PC-9 (cell line): ENCODE data around the gene PDK2. TPM values are rescaled to one million over a fixed set of nuclear protein-coding genes. Genes with fewer than 3 reads are reported as not detected.

ENCODE experiments used
- BruUV-seq: library from RNA; stranded (reverse); fragments of 400-500 nt; replicated peaks from 2 replicates; lab custom pipeline; 2021; lab: Mats Ljungman, UMichigan
- CTCF ChIA-PET: fragments of 300-600 bp; sonication (Branson Sonifier 250); formaldehyde crosslinking; loops from one replicate; lab custom pipeline; 2022; ENCODE audit warnings: antibody characterized with exemption; lab: Charles Lee
- POLR2A ChIA-PET: fragments of 300-600 bp; sonication (Branson Sonifier 250); formaldehyde crosslinking; loops from one replicate; lab custom pipeline; 2022; ENCODE audit warnings: antibody characterized with exemption; ENCODE audit not compliant: unreplicated experiment; lab: Charles Lee
- DNase-seq, 2 experiments: peaks; one replicate each; pipeline versions ENCODE4 v3.0.0 to v3.0.0-alpha.2; 2015 to 2022; ENCODE audit warnings: mixed read lengths in 1 of 2
- H2AFZ ChIP-seq: fragments of 200-600 bp; sonication (generic); 2 replicates; pipeline ENCODE4 v1.8.1; 2017; ENCODE audit warnings: antibody characterized with exemption
- H3F3A ChIP-seq: fragments of 200-600 bp; sonication (generic); 2 replicates; pipeline ENCODE4 v1.8.1; 2017; ENCODE audit warnings: antibody characterized with exemption, mild to moderate bottlenecking, low read depth; ENCODE audit not compliant: insufficient read depth
- H3K27ac ChIP-seq: fragments of 200-600 bp; sonication (generic); 2 replicates; pipeline ENCODE4 v1.6.1; 2016; ENCODE audit warnings: mixed run types
- H3K27me3 ChIP-seq: fragments of 200-600 bp; sonication (generic); 2 replicates; pipeline ENCODE4 v1.6.1; 2016; ENCODE audit warnings: low read depth, mixed run types; ENCODE audit not compliant: insufficient read depth
- H3K36me3 ChIP-seq: fragments of 200-600 bp; sonication (generic); 2 replicates; pipeline ENCODE4 v1.6.1; 2016; ENCODE audit warnings: low read depth, mixed run types
- H3K4me1 ChIP-seq: fragments of 200-600 bp; sonication (generic); replicated peaks from 2 replicates; pipeline ENCODE4 v1.6.1; 2016; ENCODE audit warnings: mixed run types; ENCODE audit not compliant: insufficient read depth
- H3K4me2 ChIP-seq: fragments of 200-600 bp; sonication (generic); 2 replicates; pipeline ENCODE4 v1.6.1; 2017; ENCODE audit warnings: mixed run types
- H3K4me3 ChIP-seq: fragments of 200-600 bp; sonication (generic); 2 replicates; pipeline ENCODE4 v1.6.1; 2016; ENCODE audit warnings: mixed run types
- H3K79me2 ChIP-seq: fragments of 200-600 bp; sonication (generic); 2 replicates; pipeline ENCODE4 v1.6.1; 2017; ENCODE audit warnings: low read depth, mixed run types
- H3K9me2 ChIP-seq: fragments of 200-600 bp; sonication (generic); 2 replicates; pipeline ENCODE4 v1.8.1; 2017; ENCODE audit warnings: mild to moderate bottlenecking; ENCODE audit not compliant: insufficient read depth
- H3K9me3 ChIP-seq: fragments of 200-600 bp; sonication (generic); 2 replicates; pipeline ENCODE4 v1.8.1; 2016; ENCODE audit warnings: low read depth; ENCODE audit not compliant: insufficient read depth
- H4K20me1 ChIP-seq: fragments of 200-600 bp; sonication (generic); 2 replicates; pipeline ENCODE4 v1.8.1; 2017; ENCODE audit not compliant: insufficient read depth
- CTCF ChIP-seq: fragments of 200-600 bp; sonication (generic); conservative IDR thresholded peaks from 2 replicates; pipeline ENCODE4 v1.6.1; 2017; ENCODE audit warnings: mixed run types, antibody characterized with exemption, mild to moderate bottlenecking, moderate library complexity
- EZH2 ChIP-seq: fragments of 200-600 bp; sonication (generic); IDR thresholded peaks from 2 replicates; pipeline ENCODE4 v1.8.0; 2017; ENCODE audit warnings: antibody characterized with exemption, low read depth
- intact Hi-C: fragments of 100-400 bp; cut with micrococcal nuclease; formaldehyde crosslinking; loops from one replicate; pipeline ENCODE4 v1.10.0; 2022; ENCODE audit not compliant: unreplicated experiment
- total RNA-seq: library from RNA; stranded (reverse); gene quantifications from 2 replicates; pipeline ENCODE4 v1.2.3, GENCODE V29; 2021

PDK2 gene
- total RNA-seq, 1 experiment from 2014 or later, result 58.7 TPM

DNA sequence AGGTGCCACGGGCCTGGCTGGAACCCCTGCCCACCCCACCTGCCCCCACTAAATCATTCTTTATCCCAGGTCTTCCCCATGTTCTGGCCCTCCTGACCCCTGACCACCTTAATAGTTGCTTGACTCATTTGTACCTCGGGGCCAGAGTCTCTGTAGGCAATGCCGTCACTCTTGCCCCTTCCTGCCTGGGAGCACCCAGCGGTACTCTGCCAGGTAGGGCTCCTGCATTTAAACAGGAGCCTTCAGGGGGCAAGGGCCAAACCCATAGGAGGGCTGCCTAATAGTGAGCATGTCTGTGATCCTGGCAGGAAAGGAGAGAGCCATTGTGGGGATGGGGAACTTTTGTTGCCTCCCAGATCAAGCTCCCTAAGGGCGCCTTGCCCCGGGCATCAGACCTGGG, 48.1 kb upstream of the PDK2 start:
- H3K36me3 ChIP-seq, result no peaks in the 10 kb centered on the region
- ChIA-PET CTCF (no interaction called here), POLR2A (no interaction called here)
- DNase-seq, result no peak
- H3F3A ChIP-seq, result peaks cover 36% of the 10 kb centered on the region
- H3K79me2 ChIP-seq, result no peaks in the 10 kb centered on the region
- H3K4me2 ChIP-seq, result peak overlapping the region; percentile 54
- peaks cover 73% of the 10 kb centered on the region for H3K4me1 ChIP-seq
- H3K9me3 ChIP-seq, result no peaks in the 10 kb centered on the region
- no TSS peak for BruUV-seq
- H3K27me3 ChIP-seq, result no peaks in the 10 kb centered on the region
- H3K4me3 ChIP-seq, result no peak overlapping the region
- H3K27ac ChIP-seq, result peak overlapping the region; percentile 73
- intact Hi-C loops, result no loop called here
- H3K9me2 ChIP-seq, result no peaks in the 10 kb centered on the region
- no peaks in the 10 kb centered on the region for H4K20me1 ChIP-seq
- H2AFZ ChIP-seq, result no peak overlapping the region
- no peak for TF ChIP-seq CTCF
- no peak for TF ChIP-seq EZH2

- ChIA-PET CTCF (interaction anchor here (0.7 kb wide), 1 partner anchor 11 kb away, joined by 3 read pairs; no protein-coding TSS in a partner anchor), POLR2A (interaction anchor here (0.6 kb wide), 1 partner anchor 17 kb away, joined by 3 read pairs; no protein-coding TSS in a partner anchor)
- peak in 1 of 2 experiments; percentile 70 for DNase-seq
- TF ChIP-seq CTCF (no peak), EZH2 (no peak)
- BruUV-seq, result no TSS peak
- peaks cover 78% of the 10 kb centered on the region for H3K4me1 ChIP-seq
- peaks cover 40% of the 10 kb centered on the region for H3F3A ChIP-seq
- H3K9me3 ChIP-seq, result no peaks in the 10 kb centered on the region
- intact Hi-C loops, result no loop called here
- H2AFZ ChIP-seq, result no peak overlapping the region
- H3K9me2 ChIP-seq, result no peaks in the 10 kb centered on the region
- no peaks in the 10 kb centered on the region for H4K20me1 ChIP-seq
- no peaks in the 10 kb centered on the region for H3K27me3 ChIP-seq
- no peaks in the 10 kb centered on the region for H3K36me3 ChIP-seq
- H3K79me2 ChIP-seq, result no peaks in the 10 kb centered on the region
- H3K27ac ChIP-seq, result peak overlapping the region; percentile 73
- H3K4me3 ChIP-seq, result no peak overlapping the region
- peak overlapping the region; percentile 54 for H3K4me2 ChIP-seq
Observed at GRCh38 chr17:50047488-50048126, 47.5 kb upstream of the PDK2 start.

GRCh38 chr17:50048146-50048720, 46.9 kb upstream of the PDK2 start:
- no peaks in the 10 kb centered on the region for H3K9me3 ChIP-seq
- H3K27me3 ChIP-seq, result no peaks in the 10 kb centered on the region
- no peaks in the 10 kb centered on the region for H3K36me3 ChIP-seq
- H2AFZ ChIP-seq, result no peak overlapping the region
- H3F3A ChIP-seq, result peaks cover 42% of the 10 kb centered on the region
- no peak for DNase-seq
- TF ChIP-seq CTCF, result no peak
- TF ChIP-seq EZH2, result no peak
- H3K9me2 ChIP-seq, result no peaks in the 10 kb centered on the region
- H3K79me2 ChIP-seq, result no peaks in the 10 kb centered on the region
- intact Hi-C loops, result no loop called here
- H4K20me1 ChIP-seq, result no peaks in the 10 kb centered on the region
- peak overlapping the region; percentile 54 for H3K4me2 ChIP-seq
- BruUV-seq, result no TSS peak
- POLR2A ChIA-PET, result interaction anchor here (0.6 kb wide), 1 partner anchor 16 kb away, joined by 3 read pairs; no protein-coding TSS in a partner anchor
- peaks cover 79% of the 10 kb centered on the region for H3K4me1 ChIP-seq
- H3K27ac ChIP-seq, result peak overlapping the region; percentile 97
- H3K4me3 ChIP-seq, result no peak overlapping the region
- CTCF ChIA-PET, result interaction anchor here (0.6 to 0.7 kb wide), 2 partner anchors 12 to 82 kb away, joined by 3 read pairs; no protein-coding TSS in a partner anchor
